Astrocyte (in vitro differentiated cells and primary cell): ENCODE data around the gene LYPLA2. TPM values are rescaled to one million over a fixed set of nuclear protein-coding genes. Genes with fewer than 3 reads are reported as not detected.

Source experiments
- DNase-seq: peaks from one replicate; pipeline ENCODE4 v3.0.0-alpha.2; 2010; ENCODE audit warnings: low read depth
- FAIRE-seq: peaks from 2 replicates; lab custom pipeline; 2011; peaks lifted over from hg19 to GRCh38; lab: Jason Lieb, UNC
- H2AFZ ChIP-seq: 2 replicates; pipeline ENCODE4 v1.6.0; 2012; ENCODE audit warnings: low read depth, low read length, inconsistent platforms
- H3K27ac ChIP-seq: 2 replicates; pipeline ENCODE4 v1.5.1; 2011; ENCODE audit warnings: low read depth, low read length, inconsistent platforms
- H3K27me3 ChIP-seq: 2 replicates; pipeline ENCODE4 v1.6.0; 2011; ENCODE audit warnings: low read length, inconsistent platforms; ENCODE audit not compliant: insufficient read depth
- H3K36me3 ChIP-seq: 2 replicates; pipeline ENCODE4 v1.5.1; 2011; ENCODE audit warnings: low read length, inconsistent platforms; ENCODE audit not compliant: insufficient read depth
- H3K4me1 ChIP-seq: 2 replicates; pipeline ENCODE4 v1.5.1; 2011; ENCODE audit warnings: low read length, inconsistent platforms; ENCODE audit not compliant: insufficient read depth
- H3K4me2 ChIP-seq: 2 replicates; pipeline ENCODE4 v1.6.0; 2012; ENCODE audit warnings: low read length, inconsistent platforms
- H3K4me3 ChIP-seq: 2 replicates; pipeline ENCODE4 v1.5.1; 2011; ENCODE audit warnings: low read depth, mild to moderate bottlenecking, low read length, inconsistent platforms; ENCODE audit not compliant: insufficient read depth
- H3K79me2 ChIP-seq: 2 replicates; pipeline ENCODE4 v1.6.0; 2012; ENCODE audit warnings: mild to moderate bottlenecking, low read length, inconsistent platforms; ENCODE audit not compliant: insufficient read depth
- H3K9ac ChIP-seq: 2 replicates; pipeline ENCODE4 v1.6.0; 2012; ENCODE audit warnings: mild to moderate bottlenecking, low read length, inconsistent platforms
- H3K9me3 ChIP-seq: 2 replicates; pipeline ENCODE4 v1.5.1; 2012; ENCODE audit warnings: low read depth, mild to moderate bottlenecking, low read length, inconsistent platforms; ENCODE audit not compliant: insufficient read depth
- H4K20me1 ChIP-seq: 2 replicates; pipeline ENCODE4 v1.6.0; 2012; ENCODE audit warnings: low read length, inconsistent platforms; ENCODE audit not compliant: insufficient read depth
- H3K27ac Mint-ChIP-seq: one replicate; pipeline ENCODE4 v1.8.0; 2021; ENCODE audit warnings: mild to moderate bottlenecking, mixed read lengths; ENCODE audit not compliant: unreplicated experiment
- H3K27me3 Mint-ChIP-seq: one replicate; pipeline ENCODE4 v1.8.0; 2021; ENCODE audit warnings: low read depth, mixed read lengths; ENCODE audit not compliant: unreplicated experiment
- H3K36me3 Mint-ChIP-seq: one replicate; pipeline ENCODE4 v1.8.0; 2021; ENCODE audit warnings: low read depth, mixed read lengths; ENCODE audit not compliant: unreplicated experiment
- H3K4me1 Mint-ChIP-seq: one replicate; pipeline ENCODE4 v1.8.0; 2021; ENCODE audit warnings: low read depth, mixed read lengths; ENCODE audit not compliant: unreplicated experiment
- H3K4me3 Mint-ChIP-seq: one replicate; pipeline ENCODE4 v1.8.0; 2021; ENCODE audit warnings: mild to moderate bottlenecking, moderate library complexity, mixed read lengths; ENCODE audit not compliant: unreplicated experiment
- H3K9me3 Mint-ChIP-seq: one replicate; pipeline ENCODE4 v1.8.0; 2021; ENCODE audit warnings: mild to moderate bottlenecking, mixed read lengths; ENCODE audit not compliant: unreplicated experiment
- EZH2 ChIP-seq: IDR thresholded peaks from 2 replicates; pipeline ENCODE4 v1.6.1; 2012; ENCODE audit warnings: mild to moderate bottlenecking, low read length, inconsistent platforms; ENCODE audit not compliant: insufficient read depth
- total RNA-seq: library from RNA; stranded (reverse); gene quantifications from 2 replicates; pipeline ENCODE4 v1.2.1, GENCODE V29; 2021
- TF ChIP-seq, protein P1 (sequence below): IDR thresholded peaks from 2 replicates; pipeline ENCODE4 v1.5.1; 2011; ENCODE audit warnings: low read depth, mild to moderate bottlenecking, inconsistent platforms, low read length, moderate library complexity; ENCODE audit not compliant: insufficient read depth

The LYPLA2 gene
- total RNA-seq, 1 donor from 2014 or later: 91.7 TPM

GRCh38 chr1:23757812-23758211, 33.1 kb upstream of the LYPLA2 start:
- Histone ChIP-seq H2AFZ (no peak overlapping the region), H3K27ac (no peak overlapping the region), H3K79me2 (peaks cover 12% of the 10 kb centered on the region), H3K36me3 (peaks cover 83% of the 10 kb centered on the region), H3K4me1 (peaks cover 7% of the 10 kb centered on the region), H3K9me3 (no peaks in the 10 kb centered on the region), H3K4me2 (no peak overlapping the region), H3K27me3 (no peaks in the 10 kb centered on the region), H4K20me1 (peaks cover 85% of the 10 kb centered on the region), H3K9ac (no peak overlapping the region), H3K4me3 (no peak overlapping the region)
- TF ChIP-seq, protein P1, sequence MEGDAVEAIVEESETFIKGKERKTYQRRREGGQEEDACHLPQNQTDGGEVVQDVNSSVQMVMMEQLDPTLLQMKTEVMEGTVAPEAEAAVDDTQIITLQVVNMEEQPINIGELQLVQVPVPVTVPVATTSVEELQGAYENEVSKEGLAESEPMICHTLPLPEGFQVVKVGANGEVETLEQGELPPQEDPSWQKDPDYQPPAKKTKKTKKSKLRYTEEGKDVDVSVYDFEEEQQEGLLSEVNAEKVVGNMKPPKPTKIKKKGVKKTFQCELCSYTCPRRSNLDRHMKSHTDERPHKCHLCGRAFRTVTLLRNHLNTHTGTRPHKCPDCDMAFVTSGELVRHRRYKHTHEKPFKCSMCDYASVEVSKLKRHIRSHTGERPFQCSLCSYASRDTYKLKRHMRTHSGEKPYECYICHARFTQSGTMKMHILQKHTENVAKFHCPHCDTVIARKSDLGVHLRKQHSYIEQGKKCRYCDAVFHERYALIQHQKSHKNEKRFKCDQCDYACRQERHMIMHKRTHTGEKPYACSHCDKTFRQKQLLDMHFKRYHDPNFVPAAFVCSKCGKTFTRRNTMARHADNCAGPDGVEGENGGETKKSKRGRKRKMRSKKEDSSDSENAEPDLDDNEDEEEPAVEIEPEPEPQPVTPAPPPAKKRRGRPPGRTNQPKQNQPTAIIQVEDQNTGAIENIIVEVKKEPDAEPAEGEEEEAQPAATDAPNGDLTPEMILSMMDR: no peak
- no peak for TF ChIP-seq EZH2
- Mint-ChIP-seq H3K4me3 (no peak overlapping the region), H3K36me3 (peaks cover 19% of the 10 kb centered on the region), H3K27ac (no peak overlapping the region), H3K27me3 (no peaks in the 10 kb centered on the region), H3K4me1 (peaks cover 21% of the 10 kb centered on the region), H3K9me3 (no peaks in the 10 kb centered on the region)
- no peak for FAIRE-seq
- no peak for DNase-seq

GRCh38 chr1:23759277-23759676, 31.7 kb upstream of the LYPLA2 start:
- H3K27ac Mint-ChIP-seq: peak overlapping the region; percentile 47
- no peaks in the 10 kb centered on the region for H3K27me3 ChIP-seq
- H3K9me3 Mint-ChIP-seq: no peaks in the 10 kb centered on the region
- H3K4me1 ChIP-seq: peaks cover 7% of the 10 kb centered on the region
- FAIRE-seq: no peak
- no peaks in the 10 kb centered on the region for H3K9me3 ChIP-seq
- H3K9ac ChIP-seq: no peak overlapping the region
- DNase-seq: no peak
- no peak overlapping the region for H3K4me2 ChIP-seq
- no peak overlapping the region for H3K4me3 Mint-ChIP-seq
- H3K27ac ChIP-seq: no peak overlapping the region
- H3K27me3 Mint-ChIP-seq: no peaks in the 10 kb centered on the region
- H3K79me2 ChIP-seq: peaks cover 8% of the 10 kb centered on the region
- no peak overlapping the region for H3K4me3 ChIP-seq
- peaks cover 72% of the 10 kb centered on the region for H3K36me3 ChIP-seq
- peaks cover 20% of the 10 kb centered on the region for H3K36me3 Mint-ChIP-seq
- no peak overlapping the region for H2AFZ ChIP-seq
- H3K4me1 Mint-ChIP-seq: peaks cover 21% of the 10 kb centered on the region
- peaks cover 76% of the 10 kb centered on the region for H4K20me1 ChIP-seq
- TF ChIP-seq, protein P1: no peak
- no peak for TF ChIP-seq EZH2

GRCh38 chr1:23763041-23763577, 27.8 kb upstream of the LYPLA2 start:
- Histone ChIP-seq H3K9ac (no peak overlapping the region), H3K27me3 (no peaks in the 10 kb centered on the region), H3K4me3 (no peak overlapping the region), H3K4me1 (no peaks in the 10 kb centered on the region), H3K9me3 (no peaks in the 10 kb centered on the region), H3K4me2 (no peak overlapping the region), H3K27ac (no peak overlapping the region), H3K79me2 (peaks cover 8% of the 10 kb centered on the region), H2AFZ (no peak overlapping the region), H3K36me3 (peaks cover 42% of the 10 kb centered on the region), H4K20me1 (peaks cover 49% of the 10 kb centered on the region)
- FAIRE-seq (no peak), DNase-seq (no peak)
- TF ChIP-seq, protein P1: no peak
- TF ChIP-seq EZH2: no peak
- Mint-ChIP-seq H3K4me1 (peaks cover 12% of the 10 kb centered on the region), H3K27me3 (no peaks in the 10 kb centered on the region), H3K4me3 (no peak overlapping the region), H3K9me3 (no peaks in the 10 kb centered on the region), H3K36me3 (peaks cover 10% of the 10 kb centered on the region), H3K27ac (no peak overlapping the region)
